Astrocyte of the spinal cord (primary cell): ENCODE measurements around the gene SRP54.

Source experiments
- DNase-seq: peaks from one replicate; pipeline ENCODE4 v3.0.0; 2011; ENCODE audit warnings: low read depth, low spot score
- H3K4me3 ChIP-seq: 2 replicates; pipeline ENCODE4 v1.5.1; 2011; ENCODE audit warnings: low read depth, mild to moderate bottlenecking, low read length, moderate library complexity
- CTCF ChIP-seq: IDR thresholded peaks from 2 replicates; pipeline ENCODE4 v1.5.1; 2012; ENCODE audit warnings: low read depth, mild to moderate bottlenecking, low read length, inconsistent platforms
- in situ Hi-C: cut with HindIII; loops from 2 replicates; pipeline ENCODE4 v1.10.0; 2017; ENCODE audit warnings: low sequenced_read_pairs

The SRP54 gene

GRCh38 chr14:35044939-35045797, 62.4 kb downstream of the SRP54 start:
- TF ChIP-seq CTCF = no peak
- H3K4me3 ChIP-seq = peak overlapping the region; percentile 64
- no peak for DNase-seq
- in situ Hi-C loops = no loop called here

DNA sequence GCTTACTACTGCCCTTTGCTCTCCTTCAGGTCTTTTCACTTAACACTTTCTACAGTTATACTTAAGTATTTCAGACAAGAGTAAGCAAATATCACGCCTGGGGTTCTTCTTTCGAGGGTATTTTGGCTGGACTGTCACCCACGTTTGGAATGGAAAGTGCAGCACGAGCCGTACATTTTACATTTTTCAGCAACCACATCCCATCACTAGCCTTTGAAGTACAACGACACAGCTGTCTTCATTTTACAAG, 62.9 kb downstream of the SRP54 start:
- peak overlapping the region; percentile 64 for H3K4me3 ChIP-seq
- TF ChIP-seq CTCF = no peak
- in situ Hi-C loops = no loop called here
- no peak for DNase-seq

GRCh38 chr14:35046048-35046750, 63.4 kb downstream of the SRP54 start, which contains the start of gene FAM177A1:
TSS of gene FAM177A1 (plus strand) at chr14:35046272. CDS start at chr14:35046464, 192 bp downstream.
- in situ Hi-C loops = no loop called here
- no peak for TF ChIP-seq CTCF
- peak within 1 kb of the TSS; percentile 93 for H3K4me3 ChIP-seq
- DNase-seq = peak; percentile 99

DNA sequence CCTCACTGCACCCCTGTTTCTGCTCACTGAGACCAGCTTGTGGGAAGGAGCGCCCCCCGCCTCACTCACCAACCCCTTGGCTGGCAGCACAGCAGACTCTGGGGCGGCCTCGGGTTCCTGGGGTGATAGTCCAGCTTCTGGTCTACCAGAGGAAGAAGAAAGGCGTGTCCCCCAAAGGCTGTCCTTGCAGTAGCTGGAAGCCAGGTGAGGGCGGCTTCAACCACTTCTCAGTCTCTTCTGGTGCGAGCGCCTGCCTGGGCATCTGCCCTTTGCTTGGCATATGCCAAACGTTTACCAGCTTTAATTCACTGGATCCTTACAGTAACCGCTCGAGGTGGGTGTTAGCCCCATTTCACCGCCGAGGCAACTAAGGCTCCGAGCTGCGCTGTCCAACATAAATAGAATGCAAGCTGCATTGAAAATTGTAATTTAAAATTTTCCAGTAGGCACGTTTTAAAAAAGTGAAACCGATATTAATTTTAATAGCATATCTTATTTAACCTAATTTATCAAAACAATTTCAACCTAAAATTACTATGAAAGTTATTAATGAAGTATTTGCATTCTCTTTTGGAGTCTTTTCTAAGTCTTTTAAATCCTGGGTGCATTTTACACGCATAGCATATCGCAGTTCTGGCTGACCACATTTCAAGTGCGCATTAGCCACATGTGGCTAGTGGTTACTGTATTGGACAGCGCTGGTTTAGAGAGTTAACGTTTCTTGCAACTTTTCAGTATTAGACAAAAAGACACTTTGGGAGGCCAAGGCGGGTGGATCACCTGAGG, 64.2 kb downstream of the SRP54 start:
- TF ChIP-seq CTCF = no peak
- peak overlapping the region; percentile 93 for H3K4me3 ChIP-seq
- DNase-seq = peak; percentile 15
- in situ Hi-C loops = no loop called here

GRCh38 chr14:35047976-35048513, 65.3 kb downstream of the SRP54 start:
- no peak overlapping the region for H3K4me3 ChIP-seq
- no peak for TF ChIP-seq CTCF
- in situ Hi-C loops = no loop called here
- DNase-seq = no peak

GRCh38 chr14:35050652-35051051, 67.9 kb downstream of the SRP54 start:
- DNase-seq = peak; percentile 49
- in situ Hi-C loops = no loop called here
- H3K4me3 ChIP-seq = no peak overlapping the region
- no peak for TF ChIP-seq CTCF
